Breast epithelium (tissue), 4 donors: ENCODE data around the gene CELF1. TPM values are rescaled to one million over a fixed set of nuclear protein-coding genes. Genes with fewer than 3 reads are reported as not detected.

Experiments used
- DNase-seq, 2 donors: peaks; one replicate each; pipeline ENCODE4 v3.0.0-alpha.2; 2019; ENCODE audit warnings: low spot score in 2 of 2
- H3K27ac ChIP-seq, 2 donors: fragments of 200-600 bp; sonication (generic) in 1 of 2; one replicate each; pipeline ENCODE4 v1.5.1; 2016 to 2019; ENCODE audit warnings: mild to moderate bottlenecking in 1 of 2
- H3K27me3 ChIP-seq, 2 donors: fragments of 200-600 bp; sonication (generic) in 1 of 2; one replicate each; pipeline versions ENCODE4 v1.5.1 to v1.6.0; 2017 to 2019; ENCODE audit warnings: control low read depth in 1 of 2, mild to moderate bottlenecking in 1 of 2
- H3K36me3 ChIP-seq: fragments of 200-600 bp; one replicate; pipeline ENCODE4 v1.5.1; 2019
- H3K4me1 ChIP-seq, 2 donors: fragments of 200-600 bp; sonication (generic); one replicate each; pipeline ENCODE4 v1.5.1; 2016 to 2019; ENCODE audit warnings: control low read depth in 1 of 2
- H3K4me3 ChIP-seq, 3 donors: fragments of 200-600 bp; sonication (generic); 1 replicate in 2 of 3; 2 replicates in 1 of 3; pipeline ENCODE4 v1.5.1; 2016 to 2019; ENCODE audit warnings: mild to moderate bottlenecking in 3 of 3, moderate library complexity in 2 of 3
- H3K9me3 ChIP-seq, 2 donors: fragments of 200-600 bp; sonication (generic) in 1 of 2; one replicate each; pipeline ENCODE4 v1.5.1; 2016 to 2019; ENCODE audit warnings: control low read depth in 1 of 2
- CTCF ChIP-seq, 3 donors: fragments of 450-650 bp; IDR thresholded peaks; one replicate each; pipeline ENCODE4 v1.5.1; 2016 to 2017; ENCODE audit warnings: antibody characterized with exemption in 3 of 3, mild to moderate bottlenecking in 3 of 3, moderate library complexity in 3 of 3
- POLR2A ChIP-seq: fragments of 450-650 bp; IDR thresholded peaks from one replicate; pipeline ENCODE4 v1.6.1; 2016; ENCODE audit warnings: antibody characterized with exemption, mild to moderate bottlenecking, moderate library complexity
- POLR2AphosphoS5 ChIP-seq, 3 donors: sonication (generic); formaldehyde crosslinking; IDR thresholded peaks; one replicate each; pipeline ENCODE4 v1.6.1; 2017; ENCODE audit warnings: antibody characterized with exemption in 3 of 3
- intact Hi-C: fragments of 100-400 bp; cut with DNase I; formaldehyde crosslinking; loops from one replicate; pipeline ENCODE4 v1.15.1; 2023; ENCODE audit warnings: low total_unique reads
- total RNA-seq, 3 donors: library from RNA; depleted of rRNA; stranded (reverse); fragments of >200 nt; gene quantifications; one replicate each; pipeline ENCODE4 v1.1.0, GENCODE V29; 2016

Gene CELF1
- total RNA-seq, 3 donors from 2014 or later = 94.1 to 117 (median 114) TPM

DNA sequence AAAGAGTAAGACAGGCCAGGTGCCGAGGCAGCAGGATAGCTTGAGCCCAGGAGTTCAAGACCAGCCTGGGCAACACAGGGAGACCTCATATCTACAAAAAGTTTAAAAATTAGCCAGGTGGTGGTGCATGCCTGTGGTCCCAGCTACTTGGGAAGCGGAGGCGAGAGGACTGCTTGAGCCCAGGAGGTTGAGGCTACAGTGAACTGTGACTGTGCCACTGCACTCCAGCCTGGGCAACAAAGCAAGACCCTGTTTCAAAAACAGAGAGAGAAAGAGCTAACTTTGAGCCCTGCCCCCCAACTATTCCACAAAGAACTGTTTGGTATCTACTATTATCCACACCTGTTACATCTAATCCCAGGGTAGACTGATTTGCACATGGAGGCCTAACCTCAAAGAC is 54.8 kb downstream of the CELF1 start:
- Histone ChIP-seq H3K36me3 (no peaks in the 10 kb centered on the region), H3K27me3 (no peaks in the 10 kb centered on the region), H3K9me3 (no peaks in the 10 kb centered on the region), H3K27ac (no peak overlapping the region), H3K4me3 (no peak overlapping the region), H3K4me1 (peaks cover 0 to 14% of the 10 kb centered on the region in 2 donors)
- intact Hi-C loops = no loop called here
- TF ChIP-seq CTCF (IDR thresholded peaks at IDR 0.05) (no peak), POLR2AphosphoS5 (IDR thresholded peaks at IDR 0.05) (no peak), POLR2A (no peak)
- DNase-seq = no peak

- no peak for TF ChIP-seq CTCF (IDR thresholded peaks at IDR 0.05)
- TF ChIP-seq POLR2A = no peak
- TF ChIP-seq POLR2AphosphoS5 (IDR thresholded peaks at IDR 0.05) = no peak
- H3K27ac ChIP-seq = no peak overlapping the region
- DNase-seq = no peak
Observed at GRCh38 chr11:47496808-47497207, 56.1 kb downstream of the CELF1 start.

DNA sequence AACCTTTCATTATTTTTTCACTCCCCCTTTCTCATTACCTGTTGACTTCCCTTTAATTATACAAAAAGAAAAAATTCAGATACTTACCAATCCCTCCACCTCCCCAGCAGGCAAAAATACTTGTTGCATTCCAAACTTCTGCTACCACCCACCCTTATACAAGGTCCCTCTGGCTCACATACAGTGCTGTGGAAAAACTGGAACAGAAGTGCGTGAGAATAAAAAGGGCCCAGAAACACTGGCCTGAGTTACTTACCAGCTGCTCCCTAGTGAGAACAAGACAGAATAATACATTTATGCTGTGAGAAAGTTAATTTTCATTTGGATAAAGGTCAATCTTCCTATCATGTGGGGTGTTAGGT is 57.1 kb downstream of the CELF1 start:
- intact Hi-C loops = no loop called here
- peaks cover 0 to 14% of the 10 kb centered on the region in 2 donors for H3K4me1 ChIP-seq
- H3K27ac ChIP-seq = no peak overlapping the region
- DNase-seq = no peak
- H3K4me3 ChIP-seq = no peak overlapping the region
- no peaks in the 10 kb centered on the region for H3K9me3 ChIP-seq
- TF ChIP-seq POLR2A = no peak
- no peak for TF ChIP-seq CTCF (IDR thresholded peaks at IDR 0.05)
- no peak for TF ChIP-seq POLR2AphosphoS5 (IDR thresholded peaks at IDR 0.05)
- H3K36me3 ChIP-seq = no peaks in the 10 kb centered on the region
- H3K27me3 ChIP-seq = no peaks in the 10 kb centered on the region

More at GRCh38 chr11:47496808-47497207, 56.1 kb downstream of the CELF1 start:
- Histone ChIP-seq H3K9me3 (no peaks in the 10 kb centered on the region), H3K4me1 (peaks cover 0 to 14% of the 10 kb centered on the region in 2 donors), H3K27me3 (no peaks in the 10 kb centered on the region), H3K36me3 (no peaks in the 10 kb centered on the region), H3K4me3 (no peak overlapping the region)
- intact Hi-C loops = no loop called here

DNA sequence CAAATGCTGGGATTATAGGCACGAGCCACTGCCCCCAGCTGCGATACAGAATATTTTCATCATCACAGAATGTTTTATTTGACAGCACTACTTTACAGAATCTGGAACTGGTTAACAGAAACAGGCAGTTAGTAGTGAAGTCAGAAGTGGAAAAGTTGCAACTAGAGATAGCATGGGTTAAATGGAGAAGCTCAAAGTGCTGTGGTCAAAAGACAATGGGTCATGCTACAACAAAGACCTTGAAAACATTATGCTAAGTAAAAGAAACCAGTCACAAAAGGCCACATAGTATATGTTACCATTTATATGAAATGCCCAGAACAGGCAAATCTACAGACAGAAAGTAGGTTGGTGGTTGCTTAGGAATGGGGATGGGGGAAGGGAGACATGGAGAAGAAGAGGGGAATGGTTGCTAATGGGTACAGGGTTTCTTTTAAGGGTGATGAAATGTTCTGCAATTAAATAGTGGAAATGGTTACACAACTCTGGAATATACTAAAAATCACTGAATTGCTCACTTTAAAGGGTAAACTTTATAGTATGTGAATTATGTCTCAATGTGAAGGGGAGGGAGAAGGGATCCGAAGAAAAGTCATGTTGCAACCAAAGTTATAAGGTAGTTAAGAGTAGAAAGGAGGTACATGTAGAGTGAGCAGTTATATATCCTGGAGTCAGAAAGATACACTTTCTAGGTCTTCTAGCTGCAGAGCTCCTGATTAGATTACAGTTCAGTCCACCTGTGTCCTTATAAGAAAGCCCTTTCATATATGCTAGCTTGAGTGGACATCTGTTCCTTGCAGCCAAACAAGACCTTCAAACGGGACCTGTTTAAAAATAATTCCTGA is 57.7 kb downstream of the CELF1 start:
- H3K9me3 ChIP-seq = no peaks in the 10 kb centered on the region
- DNase-seq = no peak
- H3K4me3 ChIP-seq = no peak overlapping the region
- H3K4me1 ChIP-seq = peaks cover 0 to 14% of the 10 kb centered on the region in 2 donors
- H3K36me3 ChIP-seq = no peaks in the 10 kb centered on the region
- intact Hi-C loops = no loop called here
- no peak for TF ChIP-seq POLR2AphosphoS5 (IDR thresholded peaks at IDR 0.05)
- TF ChIP-seq CTCF (IDR thresholded peaks at IDR 0.05) = no peak
- no peak for TF ChIP-seq POLR2A
- H3K27me3 ChIP-seq = no peaks in the 10 kb centered on the region
- no peak overlapping the region for H3K27ac ChIP-seq

DNA sequence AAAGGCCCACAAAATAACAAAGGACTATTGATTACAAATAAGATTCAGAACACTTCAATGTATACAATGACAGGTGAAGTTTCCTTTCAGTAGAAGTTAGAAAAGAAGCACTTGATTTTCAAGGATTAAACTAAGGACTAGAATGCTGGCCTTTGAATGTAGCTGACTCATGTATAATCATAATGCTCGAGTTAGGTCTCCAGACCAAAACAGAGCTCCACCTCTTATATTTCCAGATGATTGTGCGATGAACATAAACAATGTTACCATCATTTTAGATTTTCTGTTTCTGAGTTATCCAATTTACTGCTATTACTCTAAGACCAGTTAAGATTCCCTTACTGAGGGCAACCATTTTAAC is 63.6 kb downstream of the CELF1 start:
- Histone ChIP-seq H3K9me3 (no peaks in the 10 kb centered on the region), H3K4me1 (no peaks in the 10 kb centered on the region), H3K36me3 (no peaks in the 10 kb centered on the region), H3K27ac (no peak overlapping the region), H3K27me3 (no peaks in the 10 kb centered on the region), H3K4me3 (no peak overlapping the region)
- TF ChIP-seq POLR2AphosphoS5 (IDR thresholded peaks at IDR 0.05) = no peak
- TF ChIP-seq CTCF (IDR thresholded peaks at IDR 0.05) = no peak
- no peak for TF ChIP-seq POLR2A
- DNase-seq = no peak
- intact Hi-C loops = no loop called here
